Adipocyte (in vitro differentiated cells): ENCODE results near the gene HSF2.
A peak's percentile ranks its signal among the peaks of the same experiment; 100 is the strongest.

ENCODE experiments used
- DNase-seq: peaks from one replicate; pipeline ENCODE4 v3.0.0-alpha.2; 2015; ENCODE audit warnings: low read depth
- H3K27me3 ChIP-seq: replicated peaks from 2 replicates; pipeline ENCODE4 v1.7.0; 2013; ENCODE audit warnings: mild to moderate bottlenecking, low read length, moderate library complexity; ENCODE audit not compliant: control insufficient read depth, insufficient read depth
- H3K36me3 ChIP-seq: 2 replicates; pipeline ENCODE4 v1.7.0; 2013; ENCODE audit warnings: low read length, mild to moderate bottlenecking, moderate library complexity; ENCODE audit not compliant: control insufficient read depth, insufficient read depth, severe bottlenecking
- H3K4me1 ChIP-seq: 2 replicates; pipeline ENCODE4 v1.7.0; 2013; ENCODE audit warnings: mild to moderate bottlenecking, low read length, moderate library complexity; ENCODE audit not compliant: control insufficient read depth, insufficient read depth
- H3K4me3 ChIP-seq: 2 replicates; pipeline ENCODE4 v1.7.0; 2013; ENCODE audit warnings: mild to moderate bottlenecking, low read length, moderate library complexity
- H3K9ac ChIP-seq: 2 replicates; pipeline ENCODE4 v1.7.0; 2013; ENCODE audit warnings: mild to moderate bottlenecking, low read length, moderate library complexity
- H3K9me3 ChIP-seq: 2 replicates; pipeline ENCODE4 v1.7.0; 2013; ENCODE audit warnings: mild to moderate bottlenecking, low read length, moderate library complexity; ENCODE audit not compliant: control insufficient read depth

Gene HSF2

DNA sequence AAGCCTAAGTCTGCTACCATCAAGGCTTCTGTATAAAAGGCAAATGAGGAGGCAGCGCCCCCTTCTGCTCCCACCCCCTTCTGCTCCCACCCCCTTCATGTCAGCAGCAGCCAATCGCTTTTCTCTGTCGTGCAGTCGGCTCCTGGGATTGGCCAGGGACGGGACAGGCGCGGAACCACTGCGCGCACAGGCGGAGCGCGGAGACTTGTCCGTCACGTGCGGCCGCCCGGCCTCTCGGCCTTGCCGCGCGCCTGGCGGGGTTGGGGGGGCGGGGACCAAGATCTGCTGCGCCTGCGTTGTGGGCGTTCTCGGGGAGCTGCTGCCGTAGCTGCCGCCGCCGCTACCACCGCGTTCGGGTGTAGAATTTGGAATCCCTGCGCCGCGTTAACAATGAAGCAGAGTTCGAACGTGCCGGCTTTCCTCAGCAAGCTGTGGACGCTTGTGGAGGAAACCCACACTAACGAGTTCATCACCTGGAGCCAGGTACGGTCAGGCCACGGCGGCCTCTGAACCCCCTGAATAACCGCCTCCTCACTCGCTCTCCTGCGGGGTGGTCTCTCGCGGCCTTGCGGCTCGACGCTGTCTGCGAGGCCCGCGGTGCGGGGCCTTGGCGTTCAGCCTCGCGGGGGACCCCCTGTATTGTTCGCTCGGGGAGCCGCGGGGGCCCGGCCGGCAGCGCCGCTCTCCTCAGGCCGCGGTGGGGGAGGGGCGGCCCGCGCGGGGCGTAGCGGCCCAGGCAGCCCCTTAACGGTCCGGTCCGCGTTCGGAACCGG lies at the start of gene HSF2:
Gene HSF2 (plus strand): TSS at position 305 of the 773 bp plus-strand sequence. CDS start 86 bp downstream, at position 391.
- DNase-seq, result peak; percentile 99
- H3K36me3 ChIP-seq, result no peaks in the 10 kb centered on the region
- peak within 1 kb of the TSS; percentile 98 for H3K4me3 ChIP-seq
- no peaks in the 10 kb centered on the region for H3K27me3 ChIP-seq
- peak within 1 kb of the TSS; percentile 97 for H3K9ac ChIP-seq
- no peaks in the 10 kb centered on the region for H3K9me3 ChIP-seq
- H3K4me1 ChIP-seq, result peaks cover 19% of the 10 kb centered on the region

DNA sequence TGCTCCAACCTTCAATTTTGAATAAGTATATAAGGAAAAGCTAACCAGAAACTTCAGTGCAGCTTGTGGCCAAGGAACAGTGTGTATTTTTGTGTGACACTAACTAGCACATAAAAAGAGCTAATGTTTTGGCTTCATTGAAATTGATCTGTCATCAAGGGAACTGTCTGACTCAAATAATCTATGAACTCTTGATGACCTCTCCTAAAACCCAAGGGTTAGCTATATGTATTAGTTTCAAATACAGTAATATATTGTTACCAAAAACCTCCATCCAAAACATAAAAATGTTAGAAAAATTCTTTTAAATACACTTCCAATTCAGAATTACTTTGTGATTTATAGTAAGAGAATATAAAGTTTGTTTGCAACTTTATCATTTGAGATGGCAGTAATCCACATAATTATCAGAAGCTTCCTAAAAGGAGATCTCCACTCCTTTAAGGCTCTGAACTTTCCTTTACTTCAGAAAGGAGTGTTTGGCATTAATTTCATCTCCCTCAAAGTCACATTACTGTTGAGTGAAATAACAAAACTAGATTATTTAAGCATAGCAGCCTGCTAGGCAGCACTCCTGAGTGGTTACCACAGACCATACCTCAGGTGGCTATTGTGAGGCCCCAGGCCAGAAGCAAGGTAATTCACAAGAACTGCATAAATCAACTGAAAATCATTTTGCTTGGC lies 46.3 kb upstream of the HSF2 start:
- H3K9ac ChIP-seq, result no peak overlapping the region
- no peak overlapping the region for H3K4me3 ChIP-seq
- no peak for DNase-seq
- no peaks in the 10 kb centered on the region for H3K27me3 ChIP-seq
- no peaks in the 10 kb centered on the region for H3K36me3 ChIP-seq
- H3K4me1 ChIP-seq, result no peaks in the 10 kb centered on the region
- H3K9me3 ChIP-seq, result no peaks in the 10 kb centered on the region

- DNase-seq, result no peak
- H3K9ac ChIP-seq, result no peak overlapping the region
Measured at GRCh38 chr6:122360809-122361208, 38.6 kb upstream of the HSF2 start.

DNA sequence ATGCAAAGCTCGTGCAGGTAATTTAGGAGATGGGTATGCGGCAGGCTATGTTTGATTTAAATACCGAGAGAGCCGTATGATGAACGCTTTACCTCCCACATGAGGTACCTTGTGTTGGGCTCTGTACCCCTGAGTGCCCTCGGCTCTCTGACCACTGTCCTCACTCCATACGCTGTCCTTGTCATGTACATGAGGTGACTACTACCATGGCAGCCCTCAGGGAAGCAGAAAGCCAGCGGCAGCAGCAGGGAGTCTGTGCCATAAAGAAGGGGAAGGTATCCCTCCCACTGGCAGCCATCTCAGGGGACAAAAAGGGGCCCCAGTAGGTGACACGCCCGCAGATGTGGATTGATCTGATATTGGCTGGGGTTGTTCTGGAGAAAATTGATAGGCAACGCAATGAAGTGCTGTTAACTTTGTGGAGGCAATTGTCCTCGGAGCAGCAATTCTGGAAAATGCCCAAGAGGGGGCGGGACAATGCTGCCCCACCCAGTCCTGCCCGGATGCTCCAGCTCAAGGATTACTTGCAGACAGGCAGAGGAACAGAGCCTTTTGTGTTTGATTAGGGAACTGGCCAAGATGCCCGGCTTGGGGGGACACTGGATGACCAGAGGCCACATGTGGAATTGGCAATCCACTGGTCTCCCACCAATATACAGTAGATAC lies 38.0 kb upstream of the HSF2 start:
- no peak overlapping the region for H3K4me3 ChIP-seq
- DNase-seq, result no peak
- no peaks in the 10 kb centered on the region for H3K4me1 ChIP-seq

More at GRCh38 chr6:122360809-122361208, 38.6 kb upstream of the HSF2 start:
- no peaks in the 10 kb centered on the region for H3K27me3 ChIP-seq
- no peaks in the 10 kb centered on the region for H3K36me3 ChIP-seq
- no peaks in the 10 kb centered on the region for H3K9me3 ChIP-seq
- no peak overlapping the region for H3K4me3 ChIP-seq
- H3K4me1 ChIP-seq, result no peaks in the 10 kb centered on the region

GRCh38 chr6:122363769-122364483 lies 35.5 kb upstream of the HSF2 start:
- no peaks in the 10 kb centered on the region for H3K9me3 ChIP-seq
- H3K4me1 ChIP-seq, result no peaks in the 10 kb centered on the region
- H3K27me3 ChIP-seq, result no peaks in the 10 kb centered on the region
- no peaks in the 10 kb centered on the region for H3K36me3 ChIP-seq
- no peak for DNase-seq
- H3K4me3 ChIP-seq, result no peak overlapping the region
- H3K9ac ChIP-seq, result no peak overlapping the region

More for the DNA sequence above, 38.0 kb upstream of the HSF2 start:
- Histone ChIP-seq H3K9me3 (no peaks in the 10 kb centered on the region), H3K27me3 (no peaks in the 10 kb centered on the region), H3K36me3 (no peaks in the 10 kb centered on the region), H3K9ac (no peak overlapping the region)

DNA sequence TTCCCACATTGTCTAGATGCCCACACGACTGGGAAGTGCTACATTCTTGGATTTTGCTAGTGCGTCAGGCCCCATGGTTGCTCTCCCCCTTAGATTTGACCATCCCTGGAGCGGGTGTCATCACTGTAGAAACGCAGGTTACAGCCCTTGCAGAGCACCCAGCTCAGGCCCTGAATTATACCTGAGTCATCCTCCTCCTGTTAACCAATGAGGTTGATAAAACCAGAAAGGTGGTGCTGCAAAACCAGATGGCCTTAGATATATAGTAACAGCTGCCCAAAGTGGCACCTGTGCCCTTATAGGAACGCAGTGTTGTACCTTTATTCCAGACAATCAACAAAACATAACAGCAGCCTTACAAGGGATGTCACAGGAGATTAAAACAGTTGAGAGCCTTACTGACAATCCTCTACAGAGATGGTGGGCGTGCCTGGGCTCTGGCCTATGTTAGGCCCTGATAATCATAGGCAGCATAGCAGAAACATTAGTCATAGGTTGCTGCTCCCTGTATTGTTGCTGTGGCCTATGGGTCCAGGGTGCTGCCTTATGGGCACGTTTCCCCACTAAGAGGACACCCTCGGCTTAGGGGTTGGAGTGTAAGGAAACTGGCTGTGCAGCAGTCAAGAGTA lies 33.6 kb upstream of the HSF2 start:
- Histone ChIP-seq H3K9me3 (no peaks in the 10 kb centered on the region), H3K27me3 (no peaks in the 10 kb centered on the region), H3K4me3 (no peak overlapping the region), H3K4me1 (no peaks in the 10 kb centered on the region), H3K9ac (no peak overlapping the region), H3K36me3 (no peaks in the 10 kb centered on the region)
- DNase-seq, result no peak

GRCh38 chr6:122367171-122367570 lies 32.3 kb upstream of the HSF2 start:
- Histone ChIP-seq H3K9ac (no peak overlapping the region), H3K4me3 (no peak overlapping the region), H3K36me3 (no peaks in the 10 kb centered on the region), H3K4me1 (no peaks in the 10 kb centered on the region), H3K9me3 (no peaks in the 10 kb centered on the region), H3K27me3 (no peaks in the 10 kb centered on the region)
- no peak for DNase-seq

DNA sequence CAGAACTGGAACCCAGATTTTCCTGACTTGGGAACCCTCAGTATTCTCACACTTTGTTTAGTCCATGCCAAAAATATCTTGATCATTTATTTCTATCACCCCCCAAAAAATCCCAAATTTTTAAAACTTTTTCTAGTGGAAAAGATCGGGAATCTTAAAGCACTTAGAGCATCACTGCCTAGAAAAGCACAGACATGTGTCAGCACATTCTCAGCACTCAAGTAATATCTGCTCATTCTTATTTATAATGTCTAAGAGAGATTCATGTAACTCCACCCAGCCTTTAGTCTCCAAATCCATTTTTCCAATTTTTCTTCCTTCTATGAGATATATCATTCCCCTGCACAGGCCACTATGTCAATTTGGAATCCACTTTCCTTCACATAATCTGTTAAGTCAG lies 29.9 kb upstream of the HSF2 start:
- DNase-seq, result no peak
- H3K36me3 ChIP-seq, result no peaks in the 10 kb centered on the region
- H3K9ac ChIP-seq, result no peak overlapping the region
- no peaks in the 10 kb centered on the region for H3K9me3 ChIP-seq
- no peaks in the 10 kb centered on the region for H3K27me3 ChIP-seq
- H3K4me3 ChIP-seq, result no peak overlapping the region
- H3K4me1 ChIP-seq, result no peaks in the 10 kb centered on the region

GRCh38 chr6:122372647-122373046 lies 26.8 kb upstream of the HSF2 start:
- Histone ChIP-seq H3K36me3 (no peaks in the 10 kb centered on the region), H3K4me3 (no peak overlapping the region), H3K27me3 (no peaks in the 10 kb centered on the region), H3K9me3 (no peaks in the 10 kb centered on the region), H3K4me1 (no peaks in the 10 kb centered on the region), H3K9ac (no peak overlapping the region)
- DNase-seq, result peak; percentile 57

DNA sequence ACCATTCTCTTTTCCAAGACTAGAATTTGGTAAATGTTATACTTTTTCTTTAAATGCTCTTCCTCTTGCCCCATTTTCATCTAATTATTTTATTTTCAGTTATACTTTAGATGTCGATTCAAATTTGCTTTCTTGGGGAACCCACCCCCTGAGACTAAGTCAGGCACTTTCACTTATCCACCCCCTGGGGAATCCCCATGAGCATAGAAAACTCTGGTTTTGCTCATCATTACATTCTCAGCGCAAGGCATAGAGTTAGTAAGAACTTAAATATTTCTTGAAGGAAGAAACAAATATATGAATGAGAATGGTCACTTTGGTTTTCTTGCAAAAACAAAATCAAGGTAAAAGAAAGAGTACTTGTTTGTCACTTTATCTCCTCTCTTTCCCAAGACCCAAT lies 25.1 kb upstream of the HSF2 start:
- DNase-seq, result no peak
- Histone ChIP-seq H3K27me3 (no peaks in the 10 kb centered on the region), H3K36me3 (no peaks in the 10 kb centered on the region), H3K4me3 (no peak overlapping the region), H3K9me3 (no peaks in the 10 kb centered on the region), H3K4me1 (no peaks in the 10 kb centered on the region), H3K9ac (no peak overlapping the region)
